NCI-H82 (cell line): ENCODE measurements around the gene SLC45A3.

Source experiments
- DNase-seq: peaks from one replicate; lab custom pipeline; 2025; lab: John Stamatoyannopoulos, UW

The SLC45A3 gene

GRCh38 chr1:205700865-205701401, 20.6 kb upstream of the SLC45A3 start:
- peak; percentile 29 for DNase-seq

GRCh38 chr1:205699416-205699815, 19.1 kb upstream of the SLC45A3 start:
- DNase-seq, result no peak

GRCh38 chr1:205698921-205699320, 18.6 kb upstream of the SLC45A3 start:
- DNase-seq, result no peak

- peak; percentile 77 for DNase-seq
Measured at GRCh38 chr1:205693421-205693991, 13.2 kb upstream of the SLC45A3 start.

- no peak for DNase-seq
Measured at GRCh38 chr1:205692423-205692822, 12.1 kb upstream of the SLC45A3 start.

- DNase-seq, result no peak
Measured at GRCh38 chr1:205690122-205690756, 9.9 kb upstream of the SLC45A3 start.

GRCh38 chr1:205689479-205689878, 9.2 kb upstream of the SLC45A3 start:
- DNase-seq, result peak; percentile 79

GRCh38 chr1:205688171-205689080, 8.1 kb upstream of the SLC45A3 start:
- DNase-seq, result no peak

- DNase-seq, result peak; percentile 63
Measured at GRCh38 chr1:205687242-205687641, 6.9 kb upstream of the SLC45A3 start.

- DNase-seq, result no peak
Measured at GRCh38 chr1:205681364-205681763, 1.1 kb upstream of the SLC45A3 start.

- no peak for DNase-seq
Measured at GRCh38 chr1:205678286-205679111, 1.8 kb downstream of the SLC45A3 start.

- DNase-seq, result peak; percentile 47
Measured at GRCh38 chr1:205677167-205677566, 3.1 kb downstream of the SLC45A3 start.

GRCh38 chr1:205676597-205676996, 3.7 kb downstream of the SLC45A3 start:
- no peak for DNase-seq

- no peak for DNase-seq
Measured at GRCh38 chr1:205676002-205676401, 4.3 kb downstream of the SLC45A3 start.

- no peak for DNase-seq
Measured at GRCh38 chr1:205675247-205675646, 5.1 kb downstream of the SLC45A3 start.

GRCh38 chr1:205672970-205673369, 7.3 kb downstream of the SLC45A3 start:
- no peak for DNase-seq

GRCh38 chr1:205672395-205672889, 7.9 kb downstream of the SLC45A3 start:
- no peak for DNase-seq

GRCh38 chr1:205670611-205671430, 9.5 kb downstream of the SLC45A3 start:
- DNase-seq, result peak; percentile 99

GRCh38 chr1:205670150-205670446, 10.2 kb downstream of the SLC45A3 start:
- peak; percentile 67 for DNase-seq

GRCh38 chr1:205669341-205670149, 10.8 kb downstream of the SLC45A3 start:
- peak; percentile 59 for DNase-seq
